ENCODE measurements around the gene CNTNAP2. TPM values are rescaled to one million over a fixed set of nuclear protein-coding genes. Genes with fewer than 3 reads are reported as not detected.
"Not testable (repeated sequence)": the region's sequence is repeated elsewhere in the genome, so short reads cannot be mapped to it uniquely, and the experiment has no call there.

The CNTNAP2 gene
- total and polyA plus RNA-seq, 8 donors = 0.19 to 18.2 (median 0.56) TPM

GRCh38 chr7:146894927-146895326 lies 778.3 kb downstream of the CNTNAP2 start:
- TF ChIP-seq CTCF (IDR thresholded peaks at IDR 0.05) = no peak
- no peak for TF ChIP-seq POLR2AphosphoS5 (IDR thresholded peaks at IDR 0.05)
- H3K9me3 ChIP-seq = no peaks in the 10 kb centered on the region
- no peaks in the 10 kb centered on the region for H3K27me3 ChIP-seq
- no peak overlapping the region for H3K27ac ChIP-seq
- H3K36me3 ChIP-seq = no peaks in the 10 kb centered on the region
- 72 to 89% (median 76%) methylated on average over 3 of the region's 3 CpGs for WGBS, 5 donors
- intact Hi-C loops (cut with DNase I; ENCODE audit: low total_unique reads) = no loop called here
- H3K4me1 ChIP-seq = no peaks in the 10 kb centered on the region
- DNase-seq = no peak
- no peak overlapping the region for H3K4me3 ChIP-seq

GRCh38 chr7:146902266-146902665 lies 785.7 kb downstream of the CNTNAP2 start:
- H3K27ac ChIP-seq = no peak overlapping the region
- no peaks in the 10 kb centered on the region for H3K27me3 ChIP-seq
- 0 to 86% (median 39%) methylated on average over 1 of the region's 1 CpG for WGBS, 5 donors
- peaks cover 0 to 4% (median 0%) of the 10 kb centered on the region in 4 donors for H3K9me3 ChIP-seq
- no peak for TF ChIP-seq POLR2A (IDR thresholded peaks at IDR 0.05)
- no peak for TF ChIP-seq POLR2AphosphoS5 (IDR thresholded peaks at IDR 0.05)
- no peak for TF ChIP-seq CTCF (IDR thresholded peaks at IDR 0.05)
- no peak for TF ChIP-seq EP300 (IDR thresholded peaks at IDR 0.05)
- H3K4me1 ChIP-seq = no peaks in the 10 kb centered on the region
- DNase-seq = no peak
- no peaks in the 10 kb centered on the region for H3K36me3 ChIP-seq
- intact Hi-C loops (cut with DNase I; ENCODE audit: low total_unique reads) = no loop called here
- H3K4me3 ChIP-seq = no peak overlapping the region

GRCh38 chr7:146902728-146903127 lies 786.1 kb downstream of the CNTNAP2 start:
- WGBS, 5 donors = 84 to 96% (median 88%) methylated on average over 8 of the region's 8 CpGs
- Histone ChIP-seq H3K4me3 (no peak overlapping the region), H3K27me3 (no peaks in the 10 kb centered on the region), H3K9me3 (peaks cover 0 to 4% (median 0%) of the 10 kb centered on the region in 4 donors), H3K4me1 (no peaks in the 10 kb centered on the region), H3K27ac (no peak overlapping the region), H3K36me3 (no peaks in the 10 kb centered on the region)
- no peak for DNase-seq
- TF ChIP-seq POLR2AphosphoS5 (IDR thresholded peaks at IDR 0.05) = no peak
- TF ChIP-seq POLR2A (IDR thresholded peaks at IDR 0.05) = no peak
- TF ChIP-seq EP300 (IDR thresholded peaks at IDR 0.05) = no peak
- intact Hi-C loops (cut with DNase I; ENCODE audit: low total_unique reads) = no loop called here

GRCh38 chr7:146905746-146906145 lies 789.1 kb downstream of the CNTNAP2 start:
- DNase-seq; H3K36me3 ChIP-seq; H3K9me3 ChIP-seq; H3K4me3 ChIP-seq; H3K4me1 ChIP-seq; intact Hi-C loops (cut with DNase I; ENCODE audit: low total_unique reads); H3K27me3 ChIP-seq; H3K27ac ChIP-seq: not testable (repeated sequence)
- 95 to 97% (median 97%) methylated on average over 21 to 24 of the region's 24 CpGs for WGBS, 5 donors

GRCh38 chr7:146922782-146923181 lies 806.2 kb downstream of the CNTNAP2 start:
- DNase-seq = no peak
- intact Hi-C loops (cut with DNase I; ENCODE audit: low total_unique reads) = no loop called here
- TF ChIP-seq POLR2AphosphoS5 (IDR thresholded peaks at IDR 0.05) (no peak), CTCF (IDR thresholded peaks at IDR 0.05) (no peak), EP300 (IDR thresholded peaks at IDR 0.05) (no peak), POLR2A (IDR thresholded peaks at IDR 0.05) (no peak)
- H3K4me1 ChIP-seq = no peaks in the 10 kb centered on the region
- H3K9me3 ChIP-seq = peaks cover 0 to 20% (median 5%) of the 10 kb centered on the region in 4 donors
- no peaks in the 10 kb centered on the region for H3K36me3 ChIP-seq
- H3K4me3 ChIP-seq = no peak overlapping the region
- H3K27me3 ChIP-seq = no peaks in the 10 kb centered on the region
- WGBS, 5 donors = 62 to 83% (median 75%) methylated on average over 2 of the region's 2 CpGs
- no peak overlapping the region for H3K27ac ChIP-seq

Measured in stomach (tissue), 9 donors.